Stimulated activated CD8-positive, alpha-beta memory T cell treated with anti-CD3 and anti-CD28 coated beads, Interleukin-7, amount 100 ng/mL, for 48 hours (primary cell): ENCODE data around the gene TIGD3.
"Not testable (repeated sequence)": the region's sequence is repeated elsewhere in the genome, so short reads cannot be mapped to it uniquely, and the experiment has no call there.

ENCODE experiments used
- DNase-seq, 2 donors: peaks; one replicate each; pipeline ENCODE4 v3.0.0-alpha.2; 2020; ENCODE audit warnings: low read depth in 1 of 2; ENCODE audit errors: extremely low read depth in 1 of 2

TIGD3 gene

GRCh38 chr11:65323813-65324212 is 30.7 kb upstream of the TIGD3 start:
- no peak for DNase-seq

- DNase-seq: no peak
Measured at GRCh38 chr11:65325435-65325834, 29.1 kb upstream of the TIGD3 start.

- no peak for DNase-seq
Measured at GRCh38 chr11:65327021-65327420, 27.5 kb upstream of the TIGD3 start.

GRCh38 chr11:65329478-65329877 is 25.1 kb upstream of the TIGD3 start:
- no peak for DNase-seq

GRCh38 chr11:65329944-65330403 is 24.6 kb upstream of the TIGD3 start:
- peak; percentile 34 to 84 for DNase-seq

GRCh38 chr11:65330544-65330943 is 24.0 kb upstream of the TIGD3 start:
- no peak for DNase-seq

- not testable (repeated sequence) for DNase-seq
Measured at GRCh38 chr11:65332591-65332990, 22.0 kb upstream of the TIGD3 start.

GRCh38 chr11:65334696-65335295 is 19.8 kb upstream of the TIGD3 start:
- no peak for DNase-seq

- no peak for DNase-seq
Measured at GRCh38 chr11:65338676-65339075, 15.9 kb upstream of the TIGD3 start.

- no peak for DNase-seq
Measured at GRCh38 chr11:65340226-65340625, 14.3 kb upstream of the TIGD3 start.

GRCh38 chr11:65341856-65342255 is 12.7 kb upstream of the TIGD3 start:
- DNase-seq: no peak

GRCh38 chr11:65351511-65351910 is 3.0 kb upstream of the TIGD3 start:
- DNase-seq: no peak

- no peak for DNase-seq
Measured at GRCh38 chr11:65352783-65353182, 1.8 kb upstream of the TIGD3 start.

GRCh38 chr11:65353376-65353775 is 1.2 kb upstream of the TIGD3 start:
- DNase-seq: no peak

GRCh38 chr11:65353900-65354264 is 669 bp upstream of the TIGD3 start:
- DNase-seq: no peak

- peak in 1 of 2 donors; percentile 17 for DNase-seq
Measured at GRCh38 chr11:65355013-65355775, 643 bp downstream of the TIGD3 start.

- no peak for DNase-seq
Measured at GRCh38 chr11:65355776-65356393, 1.3 kb downstream of the TIGD3 start.

- DNase-seq: no peak
Measured at GRCh38 chr11:65356394-65356972, 1.9 kb downstream of the TIGD3 start.

- no peak for DNase-seq
Measured at GRCh38 chr11:65357856-65358356, 3.4 kb downstream of the TIGD3 start.

GRCh38 chr11:65362320-65362931 is 7.9 kb downstream of the TIGD3 start:
- DNase-seq: no peak

GRCh38 chr11:65362966-65363365 is 8.4 kb downstream of the TIGD3 start:
- DNase-seq: no peak
